NB4 (cell line): ENCODE results near the gene CUX1.

Experiments used
- CTCF ChIP-seq: IDR thresholded peaks from one replicate; pipeline ENCODE4 v1.5.1; 2012; ENCODE audit warnings: low read depth, low read length
- MAX ChIP-seq: IDR thresholded peaks from 2 replicates; pipeline ENCODE4 v1.6.1; 2011; ENCODE audit warnings: low read depth, low read length
- MYC ChIP-seq: IDR thresholded peaks from 2 replicates; pipeline ENCODE4 v1.6.1; 2011; ENCODE audit warnings: low read depth, low read length
- POLR2A ChIP-seq: IDR thresholded peaks from 2 replicates; pipeline ENCODE4 v1.6.1; 2011; ENCODE audit warnings: mild to moderate bottlenecking; ENCODE audit not compliant: insufficient read length; ENCODE audit errors: extremely low read depth

DNA sequence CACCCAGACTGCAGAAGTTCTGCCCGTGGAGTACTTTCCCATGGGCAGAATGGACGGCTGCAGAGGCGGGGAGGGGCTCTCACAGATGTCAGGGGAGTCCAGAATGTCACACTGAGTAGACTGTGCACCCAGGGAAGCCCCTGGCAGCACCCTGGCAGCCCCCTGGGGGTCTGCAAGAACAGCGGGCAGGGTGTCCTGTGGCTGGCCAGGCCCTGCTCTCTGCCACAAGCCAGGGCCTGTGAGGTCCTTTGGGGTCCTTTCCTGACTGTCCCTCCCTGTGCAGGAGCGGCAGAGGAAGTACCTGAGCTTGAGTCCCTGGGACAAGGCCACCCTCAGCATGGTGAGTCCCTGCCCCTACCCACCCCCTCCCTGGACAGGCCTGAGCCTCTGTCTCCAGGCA lies 463.1 kb downstream of the CUX1 start:
- no peak for TF ChIP-seq CTCF
- no peak for TF ChIP-seq POLR2A
- TF ChIP-seq MAX = no peak
- TF ChIP-seq MYC = no peak
